Measurements from ENCODE around the gene RSBN1. TPM values are rescaled to one million over a fixed set of nuclear protein-coding genes. Genes with fewer than 3 reads are reported as not detected.

The RSBN1 gene
- total RNA-seq: 15.6 and 19.3 TPM in 2 replicates

GRCh38 chr1:113811888-113812660 lies at the start of gene RSBN1:
TSS of gene RSBN1 (minus strand) at chr1:113812476. CDS start at chr1:113812412, 64 bp downstream.

GRCh38 chr1:113759333-113760101 lies 52.8 kb downstream of the RSBN1 start, which contains the start of gene PHTF1:
TSS of gene PHTF1 (minus strand) at chr1:113759486. CDS start at chr1:113758703, 783 bp downstream.

Other genes with a start within 250 kb of the RSBN1 start
- gene PHTF1, start 53.0 kb downstream of the RSBN1 start, total RNA-seq: 44.7 and 54.6 TPM in 2 replicates
- under 0.01 and 0.67 TPM in 2 replicates for gene PTPN22, start 59.2 kb upstream of the RSBN1 start, total RNA-seq
- 0.19 and 0.33 TPM in 2 replicates for gene BCL2L15, start 75.1 kb upstream of the RSBN1 start, total RNA-seq
- 20.6 and 24.8 TPM in 2 replicates for gene AP4B1, start 92.3 kb upstream of the RSBN1 start, total RNA-seq
- 6.5 and 9.2 TPM in 2 replicates for gene DCLRE1B, start 92.8 kb upstream of the RSBN1 start, total RNA-seq
- 36.3 and 39.0 TPM in 2 replicates for gene HIPK1, start 116.8 kb upstream of the RSBN1 start, total RNA-seq
- 3.7 and 4.6 TPM in 2 replicates for gene OLFML3, start 167.0 kb upstream of the RSBN1 start, total RNA-seq